IMR-90 (cell line): ENCODE data around the gene CDHR1. TPM values are rescaled to one million over a fixed set of nuclear protein-coding genes. Genes with fewer than 3 reads are reported as not detected.

Source experiments
- ATAC-seq: fragments of 200-7000 bp; cut with Tn5 transposase; 2 replicates; pipeline ENCODE4 v1.9.1; 2020; ENCODE audit warnings: low read depth, mild to moderate bottlenecking, moderate library complexity
- BruUV-seq: library from RNA; stranded (reverse); fragments of 400-500 nt; replicated peaks from 2 replicates; lab custom pipeline; 2021; lab: Mats Ljungman, UMichigan
- CTCF ChIA-PET: fragments of 300-600 bp; formaldehyde crosslinking; extraction: SDS; loops from one replicate; lab custom pipeline; 2021; ENCODE audit warnings: antibody characterized with exemption; lab: Yijun Ruan, JAX
- POLR2A ChIA-PET: fragments of 300-600 bp; sonication (Branson Sonifier 250); formaldehyde crosslinking; loops from one replicate; lab custom pipeline; 2022; ENCODE audit warnings: antibody characterized with exemption; ENCODE audit not compliant: unreplicated experiment; lab: Charles Lee
- DNase-seq: peaks from one replicate; pipeline ENCODE4 v3.0.0; 2013
- H2AFZ ChIP-seq: replicated peaks from 2 replicates; pipeline ENCODE3; 2013; ENCODE audit warnings: low read length, mild to moderate bottlenecking; ENCODE audit not compliant: poor library complexity
- H2AK5ac ChIP-seq: 2 replicates; pipeline ENCODE4 v1.6.1; 2013; ENCODE audit warnings: low read depth, low read length, inconsistent platforms
- H2AK9ac ChIP-seq: replicated peaks from 2 replicates; pipeline ENCODE3; 2013; ENCODE audit warnings: mild to moderate bottlenecking, low read depth, low read length, moderate library complexity; ENCODE audit not compliant: poor library complexity
- H2BK120ac ChIP-seq: 2 replicates; pipeline ENCODE4 v1.6.1; 2013; ENCODE audit warnings: low read depth, low read length, inconsistent platforms
- H2BK15ac ChIP-seq: 3 replicates; pipeline ENCODE4 v1.6.1; 2013; ENCODE audit warnings: low read depth, low read length, inconsistent platforms
- H2BK20ac ChIP-seq: 2 replicates; pipeline ENCODE4 v1.6.1; 2013; ENCODE audit warnings: low read depth, mild to moderate bottlenecking, inconsistent platforms, low read length, moderate library complexity
- H2BK5ac ChIP-seq: 2 replicates; pipeline ENCODE4 v1.6.1; 2013; ENCODE audit warnings: mild to moderate bottlenecking, low read depth, low read length, inconsistent platforms; ENCODE audit not compliant: poor library complexity, severe bottlenecking
- H3K14ac ChIP-seq: replicated peaks from 2 replicates; pipeline ENCODE4 v1.6.1; 2013; ENCODE audit warnings: low read depth, low read length, inconsistent platforms
- H3K18ac ChIP-seq: 2 replicates; pipeline ENCODE4 v1.6.1; 2013; ENCODE audit warnings: low read depth, low read length, control low read depth
- H3K23ac ChIP-seq: 2 replicates; pipeline ENCODE4 v1.6.1; 2013; ENCODE audit warnings: low read depth, low read length, inconsistent platforms
- H3K27ac ChIP-seq: 2 replicates; pipeline ENCODE4 v1.5.1; 2013; ENCODE audit warnings: mild to moderate bottlenecking, control low read depth, low read length; ENCODE audit not compliant: insufficient read depth
- H3K27me3 ChIP-seq: 2 replicates; pipeline ENCODE4 v1.6.1; 2013; ENCODE audit warnings: low read length; ENCODE audit not compliant: control insufficient read depth, insufficient read depth
- H3K36me3 ChIP-seq: 2 replicates; pipeline ENCODE4 v1.6.1; 2013; ENCODE audit warnings: low read length, mixed read lengths; ENCODE audit not compliant: control insufficient read depth, insufficient read depth
- H3K4ac ChIP-seq: 2 replicates; pipeline ENCODE4 v1.6.1; 2013; ENCODE audit warnings: low read depth, low read length, inconsistent platforms
- H3K4me1 ChIP-seq: 2 replicates; pipeline ENCODE4 v1.6.1; 2013; ENCODE audit warnings: low read length, mixed read lengths; ENCODE audit not compliant: control insufficient read depth, insufficient read depth
- H3K4me2 ChIP-seq: 2 replicates; pipeline ENCODE4 v1.6.1; 2013; ENCODE audit warnings: low read depth, mild to moderate bottlenecking, control low read depth, low read length, moderate library complexity
- H3K4me3 ChIP-seq: 2 replicates; pipeline ENCODE4 v1.5.1; 2013; ENCODE audit warnings: low read depth, mild to moderate bottlenecking, control low read depth, low read length, moderate library complexity; ENCODE audit not compliant: insufficient read depth
- H3K56ac ChIP-seq: 2 replicates; pipeline ENCODE4 v1.6.1; 2013; ENCODE audit warnings: low read length, inconsistent platforms; ENCODE audit not compliant: insufficient read depth; ENCODE audit errors: extremely low read depth
- H3K79me1 ChIP-seq, 2 experiments: 2 replicates each; pipeline ENCODE4 v1.6.1; 2013; ENCODE audit warnings: low read length in 2 of 2, inconsistent platforms in 1 of 2, low read depth in 1 of 2
- H3K9ac ChIP-seq: 2 replicates; pipeline ENCODE4 v1.6.1; 2013; ENCODE audit warnings: low read depth, low read length, control low read depth
- H3K9me1 ChIP-seq: 2 replicates; pipeline ENCODE4 v1.6.1; 2013; ENCODE audit warnings: low read length, inconsistent platforms; ENCODE audit not compliant: insufficient read depth
- H3K9me3 ChIP-seq: 2 replicates; pipeline ENCODE4 v1.6.1; 2013; ENCODE audit warnings: low read length; ENCODE audit not compliant: control insufficient read depth, insufficient read depth
- H4K20me1 ChIP-seq: 2 replicates; pipeline ENCODE4 v1.6.1; 2013; ENCODE audit warnings: low read length, inconsistent platforms; ENCODE audit not compliant: insufficient read depth
- H4K5ac ChIP-seq: 2 replicates; pipeline ENCODE4 v1.6.1; 2013; ENCODE audit warnings: mild to moderate bottlenecking, low read depth, low read length, control low read depth
- H4K8ac ChIP-seq, 2 experiments: 2 replicates each; pipeline ENCODE4 v1.6.1; 2013; ENCODE audit warnings: low read depth in 2 of 2, low read length in 2 of 2, control low read depth in 1 of 2, inconsistent platforms in 1 of 2
- H4K91ac ChIP-seq: 2 replicates; pipeline ENCODE4 v1.6.1; 2013; ENCODE audit warnings: low read depth, low read length, inconsistent platforms; ENCODE audit not compliant: insufficient read depth
- BHLHE40 ChIP-seq: fragments of 150-350 bp; IDR thresholded peaks from 2 replicates; pipeline ENCODE4 v1.6.1; 2016; ENCODE audit warnings: mild to moderate bottlenecking, low read depth, low read length
- CHD1 ChIP-seq: IDR thresholded peaks from 2 replicates; pipeline ENCODE4 v1.6.1; 2012; ENCODE audit warnings: low read depth, low read length, improper control_type of control experiment
- FOS ChIP-seq: fragments of 150-350 bp; IDR thresholded peaks from 2 replicates; pipeline ENCODE4 v1.6.1; 2016; ENCODE audit warnings: low read depth, low read length
- MAZ ChIP-seq: IDR thresholded peaks from 2 replicates; pipeline ENCODE4 v1.6.1; 2012; ENCODE audit warnings: low read depth, mild to moderate bottlenecking, low read length, improper control_type of control experiment, moderate library complexity, borderline replicate concordance
- RAD21 ChIP-seq: IDR thresholded peaks from 2 replicates; pipeline ENCODE4 v1.6.1; 2012; ENCODE audit warnings: low read length, improper control_type of control experiment
- RFX5 ChIP-seq: IDR thresholded peaks from 2 replicates; pipeline ENCODE4 v1.8.0; 2012; ENCODE audit warnings: low read depth, mild to moderate bottlenecking, low read length, moderate library complexity
- WGBS, 2 experiments: methylation state at CpG; one replicate each; pipeline versions ENCODE4 v1.1.5 to v1.1.7; 2013; ENCODE audit warnings: missing lambda C conversion rate in 2 of 2; ENCODE audit not compliant: insufficient read length in 1 of 2; ENCODE audit errors: extremely low coverage in 2 of 2; 5-methylcytosine and 5-hydroxymethylcytosine counted together
- dilution Hi-C: fragments of 300-500 bp; cut with HindIII; formaldehyde crosslinking; loops from one replicate; pipeline ENCODE4 v1.14.3; 2018; ENCODE audit warnings: low sequenced_read_pairs; ENCODE audit not compliant: unreplicated experiment
- in situ Hi-C: fragments of 300-500 bp; cut with MboI; formaldehyde crosslinking; loops from 3 replicates; pipeline ENCODE4 v1.14.3; 2019; ENCODE audit warnings: low sequenced_read_pairs, inconsistent platforms, mixed read lengths
- intact Hi-C: fragments of 100-400 bp; cut with micrococcal nuclease; formaldehyde crosslinking; loops from 2 replicates; pipeline ENCODE4 v1.10.0; 2022
- polyA plus RNA-seq, 3 experiments: library from polyadenylated mRNA; depleted of rRNA; stranded (reverse); fragments of >200 nt; gene quantifications; 2 replicates each; pipeline ENCODE4 v1.2.3, GENCODE V29; 2012; ENCODE audit warnings: low replicate concordance in 1 of 3
- total RNA-seq: library from RNA; depleted of rRNA; stranded (reverse); fragments of >200 nt; gene quantifications from 2 replicates; pipeline ENCODE4 v1.2.3, GENCODE V29; 2012
- TF ChIP-seq, protein P1 (sequence below): conservative IDR thresholded peaks from 2 replicates; pipeline ENCODE4 v1.5.1; 2012; ENCODE audit warnings: mild to moderate bottlenecking, low read depth, low read length, improper control_type of control experiment

CDHR1 gene
- total and polyA plus RNA-seq, 2 of the 4 experiments (the other 2 are of a cell fraction), result not detected

DNA sequence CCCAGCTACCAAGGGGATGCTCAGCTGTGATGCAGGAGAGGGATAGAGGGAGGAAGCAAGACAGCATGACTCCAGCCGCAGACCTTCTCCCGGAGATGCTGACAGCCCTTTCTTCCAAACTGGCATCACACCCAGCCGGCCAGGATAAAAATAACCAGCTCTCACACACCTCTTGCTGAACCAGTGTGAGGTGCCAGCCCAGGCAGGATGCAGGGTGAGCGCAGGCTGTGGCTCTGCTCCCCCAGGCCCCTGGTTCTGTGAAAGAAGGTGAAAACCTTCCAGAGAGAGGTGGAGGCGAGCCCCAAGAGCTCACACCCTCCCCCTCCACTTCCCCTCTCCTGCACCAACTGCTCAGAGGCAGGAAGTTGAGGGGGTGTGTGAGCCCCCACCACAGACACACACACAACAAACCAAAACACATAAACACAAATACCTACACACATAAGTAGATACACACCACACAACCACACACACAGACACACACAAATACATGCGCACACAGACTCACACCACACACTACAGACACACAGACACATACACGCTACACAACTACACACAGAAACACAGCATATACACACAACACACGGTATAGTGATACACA, 16.7 kb upstream of the CDHR1 start:
- Histone ChIP-seq H3K4me2 (no peak overlapping the region), H3K27ac (no peak overlapping the region), H2AK5ac (no peak overlapping the region), H3K4me3 (no peak overlapping the region), H4K8ac (no peak overlapping the region), H3K14ac (no peak overlapping the region), H4K5ac (no peak overlapping the region), H3K27me3 (no peaks in the 10 kb centered on the region), H3K4ac (no peak overlapping the region), H4K91ac (no peak overlapping the region), H4K20me1 (no peaks in the 10 kb centered on the region), H3K9me3 (no peaks in the 10 kb centered on the region), H2BK5ac (peak overlapping the region; percentile 89), H2AFZ (peak overlapping the region; percentile 43), H2BK120ac (no peak overlapping the region), H3K4me1 (no peaks in the 10 kb centered on the region), H3K23ac (no peak overlapping the region), H2BK20ac (no peak overlapping the region), H2BK15ac (no peak overlapping the region), H3K36me3 (no peaks in the 10 kb centered on the region), H3K18ac (no peak overlapping the region), H3K9ac (no peak overlapping the region), H2AK9ac (no peak overlapping the region), H3K9me1 (0 out of 2 replicates have a peak, but pooled peaks cover 4% of the 10 kb centered on the region), H3K56ac (no peak overlapping the region), H3K79me1 (no peaks in the 10 kb centered on the region)
- in situ Hi-C loops (no loop called here), dilution Hi-C loops (no loop called here), intact Hi-C loops (no loop called here)
- no TSS peak for BruUV-seq
- no peak for DNase-seq
- ChIA-PET POLR2A (no interaction called here), CTCF (no interaction called here)
- ATAC-seq, result no peak
- WGBS, 2 experiments, result 78% methylated on average over 3 of the region's 8 CpGs; no CpG with 5 or more reads in 1 of the 2 experiments
- TF ChIP-seq RFX5, result no peak
- TF ChIP-seq CHD1, result no peak
- TF ChIP-seq MAZ, result no peak
- TF ChIP-seq, protein P1, sequence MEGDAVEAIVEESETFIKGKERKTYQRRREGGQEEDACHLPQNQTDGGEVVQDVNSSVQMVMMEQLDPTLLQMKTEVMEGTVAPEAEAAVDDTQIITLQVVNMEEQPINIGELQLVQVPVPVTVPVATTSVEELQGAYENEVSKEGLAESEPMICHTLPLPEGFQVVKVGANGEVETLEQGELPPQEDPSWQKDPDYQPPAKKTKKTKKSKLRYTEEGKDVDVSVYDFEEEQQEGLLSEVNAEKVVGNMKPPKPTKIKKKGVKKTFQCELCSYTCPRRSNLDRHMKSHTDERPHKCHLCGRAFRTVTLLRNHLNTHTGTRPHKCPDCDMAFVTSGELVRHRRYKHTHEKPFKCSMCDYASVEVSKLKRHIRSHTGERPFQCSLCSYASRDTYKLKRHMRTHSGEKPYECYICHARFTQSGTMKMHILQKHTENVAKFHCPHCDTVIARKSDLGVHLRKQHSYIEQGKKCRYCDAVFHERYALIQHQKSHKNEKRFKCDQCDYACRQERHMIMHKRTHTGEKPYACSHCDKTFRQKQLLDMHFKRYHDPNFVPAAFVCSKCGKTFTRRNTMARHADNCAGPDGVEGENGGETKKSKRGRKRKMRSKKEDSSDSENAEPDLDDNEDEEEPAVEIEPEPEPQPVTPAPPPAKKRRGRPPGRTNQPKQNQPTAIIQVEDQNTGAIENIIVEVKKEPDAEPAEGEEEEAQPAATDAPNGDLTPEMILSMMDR, result no peak
- TF ChIP-seq FOS, result no peak
- TF ChIP-seq RAD21, result no peak
- TF ChIP-seq BHLHE40, result no peak
